HG03558 (cell line): ENCODE measurements around the gene PFKFB4.

ENCODE experiments used
- ATAC-seq: cut with Tn5 transposase; IDR thresholded peaks from one replicate; pipeline ENCODE4 v1.9.1; 2021; ENCODE audit warnings: moderate number of reproducible peaks; ENCODE audit not compliant: unreplicated experiment; ENCODE audit errors: extremely low read depth

Gene PFKFB4

DNA sequence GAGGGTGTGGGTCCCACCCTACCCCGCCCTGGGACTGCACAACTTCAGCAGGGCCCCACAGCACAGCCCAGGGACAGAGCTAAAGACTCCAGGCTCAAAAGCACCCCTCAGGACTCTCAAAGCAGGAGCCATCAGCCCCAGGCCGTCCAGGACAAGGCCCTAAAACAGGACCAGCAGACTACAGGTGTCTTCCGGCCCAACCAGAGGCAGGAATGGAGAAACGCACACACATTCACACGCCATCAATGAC, 84.0 kb downstream of the PFKFB4 start:
- peak; percentile 13 for ATAC-seq

- no peak for ATAC-seq
Observed at GRCh38 chr3:48470286-48470685, 86.3 kb downstream of the PFKFB4 start.

DNA sequence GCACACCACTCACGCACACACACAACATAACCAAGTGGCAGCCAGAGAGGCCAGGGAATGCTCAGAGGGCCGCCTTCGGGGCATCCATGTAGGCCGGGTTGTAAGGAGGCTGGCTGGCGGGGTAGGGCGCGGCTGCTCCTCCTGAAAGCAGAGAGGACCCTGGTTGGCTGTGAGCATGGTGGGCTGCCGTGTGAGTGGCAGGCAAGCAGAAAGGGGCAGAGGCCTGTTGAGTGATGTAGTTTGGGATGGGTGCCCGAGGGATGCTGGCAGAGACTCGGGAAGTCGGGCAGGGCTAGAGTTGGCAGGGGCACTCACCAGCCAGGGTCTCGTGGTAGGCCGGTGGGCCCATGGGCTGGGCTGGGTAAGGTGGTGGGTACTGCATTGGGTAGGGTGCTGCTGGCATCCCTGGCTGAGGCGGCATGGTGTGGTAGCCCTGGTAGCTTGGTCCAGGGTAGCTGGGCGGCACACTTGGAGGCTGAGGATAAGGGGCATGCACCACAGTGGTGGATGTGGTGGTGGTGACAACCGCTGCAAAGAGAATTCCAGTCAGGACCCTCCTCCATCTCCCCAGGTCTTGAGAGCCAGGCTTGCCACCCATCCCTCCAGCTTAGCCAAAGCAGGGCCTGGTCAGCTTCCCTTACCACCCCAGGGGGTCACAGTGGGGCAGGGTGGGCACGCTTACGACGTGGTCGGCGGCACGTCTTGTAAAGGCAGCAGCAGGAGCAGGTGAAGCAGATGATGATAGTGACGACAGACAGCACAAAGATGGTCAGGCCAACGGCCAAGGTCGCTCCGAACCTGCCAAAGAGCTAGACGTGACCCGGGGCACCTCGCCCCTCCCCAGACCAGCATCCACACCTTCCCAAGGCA, 87.3 kb downstream of the PFKFB4 start:
- ATAC-seq, result no peak

GRCh38 chr3:48468329-48468731, 88.3 kb downstream of the PFKFB4 start:
- ATAC-seq, result no peak
